Measurements from ENCODE around the gene VAPA.

The VAPA gene

GRCh38 chr18:9877655-9878014 lies 36.2 kb upstream of the VAPA start:
- no peak for DNase-seq (ENCODE audit: low read depth)
- H3K4me3 ChIP-seq (replicated peaks; ENCODE audit: low read depth, low read length), result peak overlapping the region; percentile 38
- no peak for TF ChIP-seq CTCF (IDR thresholded peaks at IDR 0.05; ENCODE audit: low read length, missing control alignments)

- TF ChIP-seq CTCF (IDR thresholded peaks at IDR 0.05; ENCODE audit: low read length, missing control alignments), result no peak
- DNase-seq (ENCODE audit: low read depth), result no peak
- H3K4me3 ChIP-seq (replicated peaks; ENCODE audit: low read depth, low read length), result no peak overlapping the region
Observed at GRCh38 chr18:9878095-9878494, 35.7 kb upstream of the VAPA start.

- DNase-seq (ENCODE audit: low read depth), result no peak
- no peak for TF ChIP-seq CTCF (IDR thresholded peaks at IDR 0.05; ENCODE audit: low read length, missing control alignments)
- no peak overlapping the region for H3K4me3 ChIP-seq (replicated peaks; ENCODE audit: low read depth, low read length)
Observed at GRCh38 chr18:9878783-9879242, 35.0 kb upstream of the VAPA start.

- no peak overlapping the region for H3K4me3 ChIP-seq (replicated peaks; ENCODE audit: low read depth, low read length)
- DNase-seq (ENCODE audit: low read depth), result no peak
- no peak for TF ChIP-seq CTCF (IDR thresholded peaks at IDR 0.05; ENCODE audit: low read length, missing control alignments)
Observed at GRCh38 chr18:9884090-9884489, 29.7 kb upstream of the VAPA start.

GRCh38 chr18:9884532-9885140 lies 29.2 kb upstream of the VAPA start:
- no peak overlapping the region for H3K4me3 ChIP-seq (replicated peaks; ENCODE audit: low read depth, low read length)
- DNase-seq (ENCODE audit: low read depth), result no peak
- TF ChIP-seq CTCF (IDR thresholded peaks at IDR 0.05; ENCODE audit: low read length, missing control alignments), result no peak

- no peak for TF ChIP-seq CTCF (IDR thresholded peaks at IDR 0.05; ENCODE audit: low read length, missing control alignments)
- no peak within 1 kb of the TSS for H3K4me3 ChIP-seq (replicated peaks; ENCODE audit: low read depth, low read length)
- DNase-seq (ENCODE audit: low read depth), result no peak
Observed at GRCh38 chr18:9885170-9886004, 28.4 kb upstream of the VAPA start, which contains the start of gene TXNDC2. TSS of gene TXNDC2 (plus strand) at chr18:9885973. CDS start at chr18:9886681, 708 bp downstream.
